HS-5 (cell line): ENCODE measurements around the gene DSN1.
"Not testable (repeated sequence)": the region's sequence is repeated elsewhere in the genome, so short reads cannot be mapped to it uniquely, and the experiment has no call there.

ENCODE experiments used
- DNase-seq: peaks from one replicate; pipeline ENCODE4 v3.0.0-alpha.2; 2012; ENCODE audit warnings: low read depth

Gene DSN1

GRCh38 chr20:36773597-36774390 is at the start of gene DSN1:
Gene DSN1, minus strand, starts transcription at chr20:36773763. Its CDS starts 2,305 bp downstream, at chr20:36771458.
- peak; percentile 90 for DNase-seq

GRCh38 chr20:36823121-36823520 is 49.6 kb upstream of the DSN1 start:
- DNase-seq, result no peak

- no peak for DNase-seq
These were observed 48.4 kb upstream of the DSN1 start for GRCh38 chr20:36821964-36822437.

DNA sequence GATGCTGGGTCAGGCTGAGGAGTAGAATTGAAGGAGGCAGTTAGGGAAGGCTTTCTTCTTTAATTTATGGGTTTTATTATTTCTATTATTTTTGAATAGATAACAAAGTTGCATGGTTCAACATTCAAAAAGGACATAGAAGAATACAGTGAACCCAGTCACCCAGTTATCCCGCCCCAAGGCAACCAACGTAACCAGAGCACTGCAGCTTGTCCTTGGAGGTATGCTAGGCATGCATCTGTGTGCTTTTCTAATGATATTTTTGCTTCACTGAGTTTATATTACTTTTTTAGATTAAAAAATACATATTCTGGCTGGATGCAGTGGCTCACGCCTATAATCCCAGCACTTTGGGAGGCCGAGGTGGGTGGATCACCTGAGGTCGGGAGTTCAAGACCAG is 47.4 kb upstream of the DSN1 start:
- DNase-seq, result no peak

GRCh38 chr20:36820073-36820472 is 46.5 kb upstream of the DSN1 start:
- DNase-seq, result no peak

DNA sequence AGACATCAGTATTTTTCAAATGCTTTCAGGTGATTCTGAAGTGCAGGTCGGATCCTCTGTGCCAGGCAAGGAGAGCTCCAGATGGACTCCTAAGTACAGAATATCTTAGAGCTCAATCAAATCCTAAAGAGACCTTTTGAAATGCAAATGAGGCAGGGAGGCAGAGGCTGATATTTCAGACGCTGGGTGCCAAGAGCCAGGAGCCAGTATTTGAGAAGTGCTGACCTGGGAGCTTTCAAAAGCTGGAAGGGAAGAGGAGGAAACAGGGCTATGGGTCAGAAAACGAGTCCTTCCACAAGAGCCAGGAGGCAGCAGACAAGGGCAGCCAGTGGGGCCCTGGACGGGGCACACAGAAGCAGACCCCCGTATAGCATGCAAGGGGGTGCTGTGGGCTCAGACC is 46.1 kb upstream of the DSN1 start:
- DNase-seq, result no peak

DNA sequence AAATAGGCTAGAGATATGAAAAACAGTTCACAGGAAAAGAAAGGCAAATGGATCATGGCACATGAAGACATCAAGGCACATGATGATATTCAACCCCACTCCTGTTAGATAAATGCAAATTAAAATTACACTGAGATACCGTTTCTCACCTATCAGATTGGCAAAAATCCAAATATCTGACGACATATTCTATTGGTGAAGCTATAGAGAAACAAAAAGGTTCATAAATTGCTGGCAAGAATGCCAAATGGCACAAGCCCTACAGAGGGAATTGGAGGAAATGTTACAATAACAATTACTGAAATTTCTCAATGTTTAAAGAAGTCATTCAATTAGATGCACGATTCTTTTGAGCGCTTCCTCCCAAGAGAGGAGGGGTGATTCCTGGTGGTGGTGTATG is 45.3 kb upstream of the DSN1 start:
- DNase-seq, result no peak

DNA sequence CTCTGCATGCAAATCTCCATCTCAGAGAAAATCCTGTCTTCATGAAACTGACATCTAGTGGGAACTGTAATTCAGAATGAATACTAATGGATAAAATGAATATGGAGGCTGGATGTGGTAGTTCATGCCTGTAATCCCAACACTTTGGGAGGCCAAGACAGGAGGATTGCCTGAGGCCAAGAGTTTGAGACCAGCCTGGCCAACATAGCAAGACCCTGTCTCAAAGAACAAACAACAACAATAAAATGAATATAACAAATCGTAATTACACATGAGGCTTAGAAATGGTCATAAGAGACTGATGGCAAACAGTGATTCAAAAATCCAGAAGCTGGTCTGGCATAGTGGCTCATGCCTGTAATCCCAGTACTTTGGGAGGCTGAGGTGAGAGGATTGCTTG is 44.6 kb upstream of the DSN1 start:
- no peak for DNase-seq

- DNase-seq, result no peak
These were observed 43.9 kb upstream of the DSN1 start for GRCh38 chr20:36817496-36817895.

- no peak for DNase-seq
These were observed 42.0 kb upstream of the DSN1 start for GRCh38 chr20:36815454-36816091.

- DNase-seq, result no peak
These were observed 39.3 kb upstream of the DSN1 start for GRCh38 chr20:36812594-36813463.

- peak; percentile 94 for DNase-seq
These were observed 35.0 kb upstream of the DSN1 start for GRCh38 chr20:36808317-36809257.

- no peak for DNase-seq
These were observed 32.5 kb upstream of the DSN1 start for GRCh38 chr20:36806049-36806448.

DNA sequence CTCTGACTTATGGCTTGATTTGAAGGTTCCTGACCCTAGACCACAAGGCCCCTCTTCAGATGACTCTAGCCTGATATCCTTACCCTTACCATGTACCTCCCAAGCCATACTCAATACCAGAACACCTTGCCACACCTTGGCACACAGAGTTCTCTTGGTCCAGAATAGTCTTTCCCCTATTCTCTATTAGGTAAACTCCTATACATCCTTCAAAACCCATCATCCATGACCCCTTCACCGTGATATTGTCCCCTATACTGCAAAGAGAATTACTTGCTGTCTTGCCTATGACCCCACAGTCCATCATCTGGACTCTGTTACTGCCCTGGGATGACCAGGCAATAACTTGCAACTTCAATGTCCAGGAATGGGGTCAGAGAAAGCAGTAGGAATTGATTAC is 31.8 kb upstream of the DSN1 start:
- no peak for DNase-seq

DNA sequence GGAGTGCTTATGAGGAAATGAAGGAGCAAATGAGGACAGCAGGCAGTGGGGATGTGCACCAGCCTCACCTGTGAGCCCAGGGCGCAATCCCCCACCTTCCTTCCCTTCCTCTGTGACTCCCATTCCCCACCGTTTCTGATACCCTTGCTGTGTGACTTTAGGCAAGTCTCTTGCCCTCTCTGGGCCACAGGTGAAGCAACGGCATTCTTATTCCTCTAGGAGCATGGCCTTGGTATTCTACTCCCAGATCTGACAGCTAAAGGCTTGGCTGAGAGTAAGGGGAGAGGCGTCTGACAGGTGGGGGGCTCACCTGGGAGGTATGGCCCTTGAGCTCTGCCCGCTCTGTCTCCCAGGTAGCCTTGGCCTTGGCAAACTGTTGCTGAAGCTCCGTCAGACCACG is 30.9 kb upstream of the DSN1 start:
- no peak for DNase-seq

GRCh38 chr20:36802326-36803222 is 29.0 kb upstream of the DSN1 start:
- DNase-seq, result peak; percentile 14

DNA sequence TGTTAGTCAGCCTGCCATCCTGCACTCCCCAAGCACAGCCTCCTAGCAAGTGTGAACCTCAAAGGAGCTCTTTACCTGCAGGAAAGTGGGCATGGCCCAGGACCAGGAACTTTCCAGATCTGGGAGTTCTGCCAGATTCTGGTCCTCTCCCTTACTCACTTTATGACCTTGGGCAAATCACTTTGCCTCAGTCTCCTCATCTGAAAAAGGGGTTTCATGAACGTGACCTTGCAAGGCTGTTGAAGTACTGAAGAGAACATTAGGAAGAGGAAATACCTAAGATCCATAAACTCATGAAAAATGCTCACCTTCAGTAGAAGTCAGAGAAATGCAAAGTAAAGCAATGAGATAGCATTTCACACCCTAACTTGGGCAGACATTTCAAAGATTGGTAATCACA is 26.8 kb upstream of the DSN1 start:
- DNase-seq, result no peak

- not testable (repeated sequence) for DNase-seq
These were observed 25.8 kb upstream of the DSN1 start for GRCh38 chr20:36799313-36799712.

DNA sequence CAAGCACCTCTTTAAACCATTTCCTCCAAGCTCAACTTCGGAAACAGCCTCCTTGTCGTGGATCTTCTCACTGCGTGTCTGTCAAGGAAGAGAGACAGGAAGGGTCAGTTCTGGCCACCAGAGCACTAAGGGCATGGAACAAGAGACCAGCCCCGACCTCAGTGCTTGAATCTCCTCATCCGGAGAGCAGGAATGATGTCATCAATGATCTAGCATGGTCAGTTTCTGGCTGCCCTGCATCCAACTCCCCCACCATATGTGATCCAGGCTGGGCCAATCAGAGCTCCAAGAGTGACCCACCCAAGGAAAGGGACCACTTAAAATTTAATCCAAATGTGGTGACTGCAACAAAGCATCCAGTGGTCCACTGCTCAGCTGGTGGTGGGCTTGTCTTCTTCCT is 23.3 kb upstream of the DSN1 start:
- no peak for DNase-seq

DNA sequence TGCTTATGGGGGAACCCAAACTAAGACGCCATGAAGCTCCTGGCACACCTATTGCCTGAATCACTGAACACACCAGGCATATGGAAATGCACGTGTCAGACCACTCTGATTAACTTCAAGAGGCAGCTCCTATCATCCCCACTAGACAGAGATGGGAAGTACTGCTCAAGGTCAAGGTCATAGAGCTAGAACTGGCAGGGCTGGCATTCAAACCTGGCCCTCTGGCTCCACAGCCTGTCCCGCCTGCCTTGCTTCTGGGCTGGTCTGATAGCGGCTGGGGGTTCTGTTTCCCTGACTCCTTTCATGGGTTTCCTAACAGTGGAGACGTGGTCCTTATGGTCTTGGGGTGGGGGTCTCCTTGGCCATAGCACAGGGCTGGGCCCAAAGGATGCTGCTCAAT is 22.6 kb upstream of the DSN1 start:
- no peak for DNase-seq
